T-cell (primary cell): ENCODE data around the gene GALNT14. TPM values are rescaled to one million over a fixed set of nuclear protein-coding genes. Genes with fewer than 3 reads are reported as not detected.

Experiments used
- ATAC-seq, 4 experiments: fragments of 200-7000 bp in 3 of 4; fragments of 150-1000 bp in 1 of 4; cut with Tn5 transposase; replicated peaks in 1 of 4; 1 replicate in 3 of 4; 2 replicates in 1 of 4; pipeline ENCODE4 v1.10.0; 2021; ENCODE audit warnings: moderate library complexity in 3 of 4, mild to moderate bottlenecking in 2 of 4, moderate number of reproducible peaks in 1 of 4
- CTCF ChIA-PET, 2 donors: fragments of 300-600 bp; sonication (Branson Sonifier 250); formaldehyde crosslinking; loops; one replicate each; lab custom pipeline; 2022; ENCODE audit warnings: antibody characterized with exemption in 2 of 2; lab: Charles Lee
- POLR2A ChIA-PET, 2 donors: fragments of 300-600 bp; sonication (Branson Sonifier 250); formaldehyde crosslinking; loops; one replicate each; lab custom pipeline; 2022; ENCODE audit warnings: antibody characterized with exemption in 2 of 2; lab: Charles Lee
- DNase-seq, 35 experiments: peaks; one replicate each; pipeline versions ENCODE4 v3.0.0 to v3.0.0-alpha.2; 2013 to 2023
- H3K27ac ChIP-seq: one replicate; pipeline ENCODE4 v1.5.1; 2013; ENCODE audit warnings: low read length
- H3K27me3 ChIP-seq, 2 experiments: replicated peaks in 1 of 2; 1 replicate in 1 of 2; 2 replicates in 1 of 2; pipeline versions ENCODE4 v1.6.1 to v1.7.0; 2013; ENCODE audit warnings: low read length in 1 of 2, mixed read lengths in 1 of 2; ENCODE audit not compliant: control insufficient read depth in 2 of 2, insufficient read depth in 2 of 2; ENCODE audit errors: extremely low read depth in 1 of 2
- H3K36me3 ChIP-seq, 2 donors: 1 replicate in 1 of 2; 2 replicates in 1 of 2; pipeline versions ENCODE4 v1.6.1 to v1.7.0; 2013; ENCODE audit warnings: low read length in 1 of 2; ENCODE audit not compliant: control insufficient read depth in 2 of 2, insufficient read depth in 1 of 2; ENCODE audit errors: extremely low read depth in 1 of 2
- H3K4me1 ChIP-seq, 2 experiments: 1 replicate in 1 of 2; 2 replicates in 1 of 2; pipeline versions ENCODE4 v1.6.1 to v1.7.0; 2013; ENCODE audit warnings: low read length in 2 of 2, mixed read lengths in 1 of 2; ENCODE audit not compliant: insufficient read depth in 2 of 2, control insufficient read depth in 1 of 2; ENCODE audit errors: extremely low read depth in 1 of 2
- H3K4me3 ChIP-seq, 2 donors: 1 replicate in 1 of 2; 2 replicates in 1 of 2; pipeline versions ENCODE4 v1.5.1 to v1.7.0; 2013; ENCODE audit warnings: mild to moderate bottlenecking in 2 of 2, low read length in 1 of 2, moderate library complexity in 1 of 2; ENCODE audit not compliant: control insufficient read depth in 1 of 2; ENCODE audit errors: extremely low read depth in 1 of 2
- H3K9me3 ChIP-seq: 2 replicates; pipeline ENCODE4 v1.7.0; 2013
- H3K27ac Mint-ChIP-seq, 2 donors: one replicate each; pipeline ENCODE4 v1.8.0; 2020 to 2021; ENCODE audit warnings: mild to moderate bottlenecking in 2 of 2, mixed read lengths in 2 of 2
- H3K27me3 Mint-ChIP-seq, 2 donors: one replicate each; pipeline ENCODE4 v1.8.0; 2021 to 2022; ENCODE audit warnings: mixed read lengths in 2 of 2
- H3K36me3 Mint-ChIP-seq: one replicate; pipeline ENCODE4 v1.8.0; 2021; ENCODE audit warnings: mixed read lengths
- H3K4me1 Mint-ChIP-seq, 3 donors: one replicate each; pipeline ENCODE4 v1.8.0; 2020 to 2022; ENCODE audit warnings: mixed read lengths in 3 of 3, mild to moderate bottlenecking in 1 of 3
- H3K4me3 Mint-ChIP-seq, 3 donors: one replicate each; pipeline ENCODE4 v1.8.0; 2020 to 2022; ENCODE audit warnings: mild to moderate bottlenecking in 3 of 3, mixed read lengths in 3 of 3, moderate library complexity in 3 of 3
- H3K9me3 Mint-ChIP-seq, 3 donors: one replicate each; pipeline ENCODE4 v1.8.0; 2020 to 2022; ENCODE audit warnings: mixed read lengths in 3 of 3
- WGBS: methylation state at CpG from one replicate; pipeline ENCODE4 v1.1.5; 2013; ENCODE audit warnings: missing lambda C conversion rate; ENCODE audit not compliant: insufficient coverage; 5-methylcytosine and 5-hydroxymethylcytosine counted together
- total RNA-seq, 35 experiments: library from RNA in 6 of 35; stranded (reverse) in 6 of 35; fragments of 120-200 nt in 1 of 35; gene quantifications; one replicate each; pipeline versions ENCODE4 v1.2.1 to v1.2.4 and lab custom pipeline; 2013 to 2026

GALNT14 gene
- total RNA-seq, 5 donors from 2014 or later (not counting 1 experiment from before 2014, with no cell fraction given), result 0.29 to 0.38 TPM; not detected in 3

GRCh38 chr2:30955516-30956132 is 182.6 kb downstream of the GALNT14 start:
- DNase-seq (no peak), ATAC-seq (no peak)
- ChIA-PET POLR2A (no interaction called here), CTCF (no interaction called here)
- Histone ChIP-seq H3K36me3 (no peaks in the 10 kb centered on the region), H3K27me3 (peaks cover 0 to 1% of the 10 kb centered on the region in 2 experiments), H3K4me3 (no peak overlapping the region), H3K9me3 (no peaks in the 10 kb centered on the region), H3K4me1 (no peaks in the 10 kb centered on the region), H3K27ac (no peak overlapping the region)
- Mint-ChIP-seq H3K9me3 (no peaks in the 10 kb centered on the region), H3K4me3 (no peak overlapping the region), H3K4me1 (no peaks in the 10 kb centered on the region), H3K36me3 (no peaks in the 10 kb centered on the region), H3K27ac (no peak overlapping the region), H3K27me3 (no peaks in the 10 kb centered on the region)
- WGBS, result 91% methylated on average over 16 of the region's 17 CpGs

GRCh38 chr2:30950339-30950738 is 187.9 kb downstream of the GALNT14 start:
- H3K36me3 Mint-ChIP-seq, result no peaks in the 10 kb centered on the region
- H3K27me3 ChIP-seq, result peaks cover 0 to 13% of the 10 kb centered on the region in 2 experiments
- H3K27ac Mint-ChIP-seq, result no peak overlapping the region
- no peaks in the 10 kb centered on the region for H3K27me3 Mint-ChIP-seq
- ChIA-PET CTCF (no interaction called here), POLR2A (no interaction called here)
- no peak overlapping the region for H3K4me3 Mint-ChIP-seq
- no peaks in the 10 kb centered on the region for H3K4me1 Mint-ChIP-seq
- no peaks in the 10 kb centered on the region for H3K4me1 ChIP-seq
- no peaks in the 10 kb centered on the region for H3K9me3 ChIP-seq
- DNase-seq, result no peak
- no peaks in the 10 kb centered on the region for H3K36me3 ChIP-seq
- no peaks in the 10 kb centered on the region for H3K9me3 Mint-ChIP-seq
- no peak for ATAC-seq
- no peak overlapping the region for H3K4me3 ChIP-seq
- H3K27ac ChIP-seq, result no peak overlapping the region
- WGBS, result 56% methylated on average over 1 of the region's 2 CpGs

- H3K9me3 Mint-ChIP-seq, result no peaks in the 10 kb centered on the region
- Histone ChIP-seq H3K36me3 (no peaks in the 10 kb centered on the region), H3K27ac (no peak overlapping the region), H3K9me3 (no peaks in the 10 kb centered on the region), H3K27me3 (peaks cover 0 to 13% of the 10 kb centered on the region in 2 experiments), H3K4me1 (no peaks in the 10 kb centered on the region), H3K4me3 (no peak overlapping the region)
- ChIA-PET CTCF (no interaction called here), POLR2A (no interaction called here)
- DNase-seq (no peak), ATAC-seq (no peak)
- no peaks in the 10 kb centered on the region for H3K36me3 Mint-ChIP-seq
- H3K27ac Mint-ChIP-seq, result no peak overlapping the region
- H3K4me3 Mint-ChIP-seq, result no peak overlapping the region
- no peaks in the 10 kb centered on the region for H3K27me3 Mint-ChIP-seq
- WGBS, result 100% methylated on average over 1 of the region's 4 CpGs
- H3K4me1 Mint-ChIP-seq, result no peaks in the 10 kb centered on the region
These were observed 188.8 kb downstream of the GALNT14 start for GRCh38 chr2:30949435-30949834.

GRCh38 chr2:30948857-30949256 is 189.4 kb downstream of the GALNT14 start:
- no peaks in the 10 kb centered on the region for H3K36me3 ChIP-seq
- no peaks in the 10 kb centered on the region for H3K27me3 Mint-ChIP-seq
- no peak overlapping the region for H3K4me3 ChIP-seq
- H3K27me3 ChIP-seq, result peaks cover 0 to 13% of the 10 kb centered on the region in 2 experiments
- H3K4me1 Mint-ChIP-seq, result no peaks in the 10 kb centered on the region
- no peaks in the 10 kb centered on the region for H3K36me3 Mint-ChIP-seq
- no peak overlapping the region for H3K27ac ChIP-seq
- ATAC-seq, result no peak
- CTCF ChIA-PET, result no interaction called here
- H3K4me1 ChIP-seq, result no peaks in the 10 kb centered on the region
- no peaks in the 10 kb centered on the region for H3K9me3 ChIP-seq
- no peak for DNase-seq
- WGBS, result 75% methylated on average over 2 of the region's 2 CpGs
- no peak overlapping the region for H3K4me3 Mint-ChIP-seq
- no peak overlapping the region for H3K27ac Mint-ChIP-seq
- POLR2A ChIA-PET, result no interaction called here
- H3K9me3 Mint-ChIP-seq, result no peaks in the 10 kb centered on the region

GRCh38 chr2:30948130-30948529 is 190.1 kb downstream of the GALNT14 start:
- H3K27me3 Mint-ChIP-seq, result no peaks in the 10 kb centered on the region
- POLR2A ChIA-PET, result no interaction called here
- no peaks in the 10 kb centered on the region for H3K4me1 Mint-ChIP-seq
- WGBS, result no CpG with 5 or more reads among the region's 1 CpG
- Histone ChIP-seq H3K4me1 (no peaks in the 10 kb centered on the region), H3K36me3 (no peaks in the 10 kb centered on the region), H3K27ac (no peak overlapping the region), H3K4me3 (no peak overlapping the region), H3K27me3 (peaks cover 0 to 13% of the 10 kb centered on the region in 2 experiments), H3K9me3 (no peaks in the 10 kb centered on the region)
- no peak overlapping the region for H3K27ac Mint-ChIP-seq
- no peak for ATAC-seq
- H3K9me3 Mint-ChIP-seq, result no peaks in the 10 kb centered on the region
- no peak for DNase-seq
- CTCF ChIA-PET, result no interaction called here
- no peaks in the 10 kb centered on the region for H3K36me3 Mint-ChIP-seq
- H3K4me3 Mint-ChIP-seq, result no peak overlapping the region

- CTCF ChIA-PET, result no interaction called here
- no peak overlapping the region for H3K27ac Mint-ChIP-seq
- no peaks in the 10 kb centered on the region for H3K36me3 ChIP-seq
These were observed 190.6 kb downstream of the GALNT14 start for GRCh38 chr2:30947686-30948085.

GRCh38 chr2:30942419-30942818 is 195.8 kb downstream of the GALNT14 start:
- WGBS, result 39% methylated on average over 3 of the region's 5 CpGs
- Histone ChIP-seq H3K9me3 (no peaks in the 10 kb centered on the region), H3K36me3 (no peaks in the 10 kb centered on the region), H3K27ac (no peak overlapping the region), H3K27me3 (peaks cover 0 to 12% of the 10 kb centered on the region in 2 experiments), H3K4me1 (no peaks in the 10 kb centered on the region), H3K4me3 (no peak overlapping the region)
- no peaks in the 10 kb centered on the region for H3K9me3 Mint-ChIP-seq
- H3K27me3 Mint-ChIP-seq, result peaks cover 1 to 10% of the 10 kb centered on the region in 2 donors
- POLR2A ChIA-PET, result no interaction called here
- CTCF ChIA-PET, result no interaction called here
- H3K27ac Mint-ChIP-seq, result no peak overlapping the region
- H3K36me3 Mint-ChIP-seq, result no peaks in the 10 kb centered on the region
- H3K4me1 Mint-ChIP-seq, result no peaks in the 10 kb centered on the region
- DNase-seq (no peak), ATAC-seq (no peak)
- H3K4me3 Mint-ChIP-seq, result no peak overlapping the region

More at GRCh38 chr2:30947686-30948085, 190.6 kb downstream of the GALNT14 start:
- Mint-ChIP-seq H3K36me3 (no peaks in the 10 kb centered on the region), H3K4me3 (no peak overlapping the region), H3K4me1 (no peaks in the 10 kb centered on the region), H3K9me3 (no peaks in the 10 kb centered on the region), H3K27me3 (no peaks in the 10 kb centered on the region)
- POLR2A ChIA-PET, result no interaction called here
- H3K27me3 ChIP-seq, result peaks cover 0 to 13% of the 10 kb centered on the region in 2 experiments
- H3K4me3 ChIP-seq, result no peak overlapping the region
- H3K4me1 ChIP-seq, result no peaks in the 10 kb centered on the region
- DNase-seq (no peak), ATAC-seq (no peak)
- H3K9me3 ChIP-seq, result no peaks in the 10 kb centered on the region
- H3K27ac ChIP-seq, result no peak overlapping the region
